ENCODE results near the gene TP53BP2. TPM values are rescaled to one million over a fixed set of nuclear protein-coding genes. Genes with fewer than 3 reads are reported as not detected.

The TP53BP2 gene
- total RNA-seq, 2 donors from 2014 or later: 53.6 to 59.8 TPM

DNA sequence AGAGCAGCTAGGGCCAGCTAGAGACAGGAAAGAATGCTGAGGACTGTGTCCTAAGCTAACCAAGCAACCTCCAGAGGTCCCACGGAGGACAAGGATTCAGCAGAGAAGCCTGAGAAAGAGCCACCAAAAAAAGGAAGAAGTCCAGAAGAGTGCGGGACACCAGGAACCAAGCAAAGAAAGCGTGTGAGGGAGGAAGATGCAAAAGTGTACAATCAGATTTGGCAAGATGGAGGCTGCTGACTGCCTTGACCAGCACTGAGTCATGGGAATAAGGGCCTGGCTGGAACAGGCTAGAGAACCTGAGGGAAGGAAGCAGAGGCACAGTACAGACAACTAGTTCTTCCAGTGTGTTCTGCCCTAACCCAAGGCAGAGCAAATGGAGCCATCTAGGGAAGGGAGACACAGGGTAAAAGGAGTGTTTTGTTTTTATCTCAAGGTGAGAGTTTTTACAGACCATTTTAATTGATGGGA, 18.5 kb downstream of the TP53BP2 start:
- Histone ChIP-seq H3K27ac (ENCODE audit: low read depth, low read length) (no peak overlapping the region), H3K4me3 (ENCODE audit: low read length) (no peak overlapping the region), H3K4me1 (ENCODE audit: control insufficient read depth, insufficient read depth, low read length) (peaks cover 32% of the 10 kb centered on the region), H3K9ac (ENCODE audit: extremely low read depth, low read length, poor library complexity, severe bottlenecking) (no peak overlapping the region), H3K36me3 (ENCODE audit: control insufficient read depth, insufficient read depth, low read length) (peaks cover 12% of the 10 kb centered on the region), H3K27me3 (ENCODE audit: control insufficient read depth, insufficient read depth, low read length, poor library complexity, severe bottlenecking) (no peaks in the 10 kb centered on the region), H3K9me3 (ENCODE audit: control insufficient read depth, low read length) (no peaks in the 10 kb centered on the region)
- 88 to 93% methylated on average over 3 of the region's 3 CpGs for WGBS, 2 experiments (ENCODE audit: insufficient coverage in 1 of 2, insufficient read length in 1 of 2)
- no peaks in the 10 kb centered on the region for H3K27me3 Mint-ChIP-seq (ENCODE audit: insufficient read depth)
- no peak overlapping the region for H3K4me3 Mint-ChIP-seq
- no peak for TF ChIP-seq CTCF (conservative IDR thresholded peaks at IDR 0.05)
- peaks cover 55% of the 10 kb centered on the region for H3K4me1 Mint-ChIP-seq
- H3K36me3 Mint-ChIP-seq (ENCODE audit: low read depth): no peaks in the 10 kb centered on the region
- peak overlapping the region; percentile 75 for H3K27ac Mint-ChIP-seq
- DNase-seq: no peak
- H3K9me3 Mint-ChIP-seq: no peaks in the 10 kb centered on the region

GRCh38 chr1:223825767-223826748, 19.7 kb downstream of the TP53BP2 start:
- no peak overlapping the region for H3K9ac ChIP-seq (ENCODE audit: extremely low read depth, low read length, poor library complexity, severe bottlenecking)
- H3K9me3 Mint-ChIP-seq: no peaks in the 10 kb centered on the region
- H3K27me3 ChIP-seq (ENCODE audit: control insufficient read depth, insufficient read depth, low read length, poor library complexity, severe bottlenecking): no peaks in the 10 kb centered on the region
- no peak overlapping the region for H3K27ac ChIP-seq (ENCODE audit: low read depth, low read length)
- WGBS, 2 experiments (ENCODE audit: insufficient coverage in 1 of 2, insufficient read length in 1 of 2): 84 to 93% methylated on average over 6 to 11 of the region's 11 CpGs
- no peak overlapping the region for H3K4me3 ChIP-seq (ENCODE audit: low read length)
- no peaks in the 10 kb centered on the region for H3K9me3 ChIP-seq (ENCODE audit: control insufficient read depth, low read length)
- TF ChIP-seq CTCF (conservative IDR thresholded peaks at IDR 0.05): no peak
- no peak for DNase-seq
- H3K27me3 Mint-ChIP-seq (ENCODE audit: insufficient read depth): no peaks in the 10 kb centered on the region
- H3K4me1 Mint-ChIP-seq: peaks cover 56% of the 10 kb centered on the region
- H3K36me3 ChIP-seq (ENCODE audit: control insufficient read depth, insufficient read depth, low read length): peaks cover 12% of the 10 kb centered on the region
- H3K4me1 ChIP-seq (ENCODE audit: control insufficient read depth, insufficient read depth, low read length): peaks cover 38% of the 10 kb centered on the region
- peak overlapping the region; percentile 1 for H3K27ac Mint-ChIP-seq
- H3K4me3 Mint-ChIP-seq: no peak overlapping the region
- H3K36me3 Mint-ChIP-seq (ENCODE audit: low read depth): no peaks in the 10 kb centered on the region

DNA sequence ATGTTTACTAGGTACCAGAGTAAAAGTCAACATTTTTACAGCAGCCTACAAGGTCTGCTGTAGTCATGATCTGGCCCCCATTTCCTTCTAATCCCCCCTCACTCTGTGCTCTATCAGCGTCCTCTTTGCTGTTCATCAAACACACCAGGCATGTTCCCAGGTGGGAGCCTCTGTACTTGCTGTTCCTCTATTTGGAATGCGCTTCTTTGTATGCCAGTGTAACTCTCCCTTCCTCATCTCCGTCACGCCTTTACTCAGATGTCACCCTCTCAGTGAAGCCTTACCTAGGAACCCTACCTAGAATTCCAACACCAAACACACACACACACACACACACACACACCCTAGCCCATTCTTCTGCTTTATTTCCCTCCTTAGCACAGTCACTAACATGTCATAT, 21.0 kb downstream of the TP53BP2 start:
- peaks cover 12% of the 10 kb centered on the region for H3K36me3 ChIP-seq (ENCODE audit: control insufficient read depth, insufficient read depth, low read length)
- H3K4me3 ChIP-seq (ENCODE audit: low read length): no peak overlapping the region
- Mint-ChIP-seq H3K9me3 (no peaks in the 10 kb centered on the region), H3K27ac (no peak overlapping the region), H3K36me3 (ENCODE audit: low read depth) (peaks cover 2% of the 10 kb centered on the region), H3K4me3 (no peak overlapping the region), H3K4me1 (peaks cover 68% of the 10 kb centered on the region), H3K27me3 (ENCODE audit: insufficient read depth) (no peaks in the 10 kb centered on the region)
- peaks cover 41% of the 10 kb centered on the region for H3K4me1 ChIP-seq (ENCODE audit: control insufficient read depth, insufficient read depth, low read length)
- H3K9ac ChIP-seq (ENCODE audit: extremely low read depth, low read length, poor library complexity, severe bottlenecking): no peak overlapping the region
- H3K27ac ChIP-seq (ENCODE audit: low read depth, low read length): no peak overlapping the region
- 83 to 100% methylated on average over 3 to 4 of the region's 4 CpGs for WGBS, 2 experiments (ENCODE audit: insufficient coverage in 1 of 2, insufficient read length in 1 of 2)
- H3K9me3 ChIP-seq (ENCODE audit: control insufficient read depth, low read length): no peaks in the 10 kb centered on the region
- DNase-seq: no peak
- no peaks in the 10 kb centered on the region for H3K27me3 ChIP-seq (ENCODE audit: control insufficient read depth, insufficient read depth, low read length, poor library complexity, severe bottlenecking)
- TF ChIP-seq CTCF (conservative IDR thresholded peaks at IDR 0.05): no peak

Data from endodermal cell (in vitro differentiated cells).